H1 (cell line): ENCODE data around the gene TNS4. TPM values are rescaled to one million over a fixed set of nuclear protein-coding genes. Genes with fewer than 3 reads are reported as not detected.

Experiments
- CTCF ChIA-PET: fragments of 300-600 bp; sonication (Branson Sonifier 250); formaldehyde crosslinking; loops from one replicate; lab custom pipeline; 2021; ENCODE audit not compliant: partially characterized antibody; lab: Charles Lee
- POLR2A ChIA-PET: fragments of 300-600 bp; sonication (Branson Sonifier 250); formaldehyde crosslinking; loops from one replicate; lab custom pipeline; 2021; ENCODE audit warnings: inconsistent platforms; ENCODE audit not compliant: partially characterized antibody; lab: Charles Lee
- DNase-seq, 2 experiments: peaks; one replicate each; pipeline versions ENCODE4 v3.0.0 to v3.0.0-alpha.2; 2010 to 2022; ENCODE audit warnings: low spot score in 2 of 2, low read depth in 1 of 2, mixed read lengths in 1 of 2
- FAIRE-seq: peaks from 2 replicates; lab custom pipeline; 2011; peaks lifted over from hg19 to GRCh38; lab: Jason Lieb, UNC
- H2AFZ ChIP-seq: 2 replicates; pipeline ENCODE4 v1.8.1; 2012; ENCODE audit warnings: low read length, inconsistent platforms
- H2AK5ac ChIP-seq: 2 replicates; pipeline ENCODE4 v1.6.1; 2013; ENCODE audit warnings: low read depth, low read length
- H2BK120ac ChIP-seq: replicated peaks from 2 replicates; pipeline ENCODE3; 2013; ENCODE audit warnings: low read depth, low read length, inconsistent platforms
- H2BK12ac ChIP-seq: 2 replicates; pipeline ENCODE4 v1.6.1; 2013; ENCODE audit warnings: low read depth, low read length
- H2BK15ac ChIP-seq: 2 replicates; pipeline ENCODE4 v1.6.1; 2013; ENCODE audit warnings: low read length
- H2BK20ac ChIP-seq: 2 replicates; pipeline ENCODE4 v1.6.1; 2013; ENCODE audit warnings: low read length
- H2BK5ac ChIP-seq: 2 replicates; pipeline ENCODE4 v1.6.1; 2013; ENCODE audit warnings: low read depth, low read length
- H3K14ac ChIP-seq: 2 replicates; pipeline ENCODE4 v1.6.1; 2013; ENCODE audit warnings: inconsistent platforms; ENCODE audit not compliant: insufficient read length
- H3K18ac ChIP-seq: 2 replicates; pipeline ENCODE4 v1.6.1; 2013; ENCODE audit warnings: low read length; ENCODE audit errors: extremely low read depth
- H3K23ac ChIP-seq: 2 replicates; pipeline ENCODE4 v1.6.1; 2013; ENCODE audit warnings: inconsistent platforms; ENCODE audit not compliant: insufficient read length
- H3K23me2 ChIP-seq: 2 replicates; pipeline ENCODE4 v1.6.1; 2013; ENCODE audit warnings: low read depth, low read length
- H3K27ac ChIP-seq: 2 replicates; pipeline ENCODE4 v1.6.1; 2011; ENCODE audit warnings: low read depth, low read length, inconsistent platforms
- H3K27me3 ChIP-seq, 4 experiments: replicated peaks in 1 of 4; 1 replicate in 1 of 4; 2 replicates in 3 of 4; pipeline versions ENCODE4 v1.6.1 to v1.8.1; 2011 to 2013; ENCODE audit warnings: low read length in 3 of 4, mild to moderate bottlenecking in 3 of 4, inconsistent platforms in 2 of 4, mixed read lengths in 2 of 4, moderate library complexity in 1 of 4; ENCODE audit not compliant: control insufficient read depth in 3 of 4, insufficient read depth in 3 of 4; ENCODE audit errors: extremely low read depth in 1 of 4
- H3K36me3 ChIP-seq, 4 experiments: 2 replicates each; pipeline versions ENCODE4 v1.6.1 to v1.8.1; 2011 to 2013; ENCODE audit warnings: mild to moderate bottlenecking in 4 of 4, low read length in 3 of 4, moderate library complexity in 2 of 4, control low read depth in 1 of 4, inconsistent platforms in 1 of 4; ENCODE audit not compliant: insufficient read depth in 4 of 4, control insufficient read depth in 2 of 4
- H3K4ac ChIP-seq: replicated peaks from 2 replicates; pipeline ENCODE3; 2013; ENCODE audit warnings: low read length, low read depth, mixed read lengths, inconsistent platforms; ENCODE audit not compliant: insufficient read length
- H3K4me1 ChIP-seq, 4 experiments: replicated peaks in 1 of 4; 1 replicate in 1 of 4; 2 replicates in 3 of 4; pipeline versions ENCODE4 v1.6.1 to v1.8.1; 2011 to 2013; ENCODE audit warnings: low read length in 3 of 4, inconsistent platforms in 2 of 4, mixed read lengths in 1 of 4; ENCODE audit not compliant: insufficient read depth in 4 of 4, control insufficient read depth in 3 of 4
- H3K4me2 ChIP-seq, 2 experiments: 2 replicates each; pipeline versions ENCODE4 v1.6.1 to v1.8.1; 2011 to 2013; ENCODE audit warnings: low read depth in 2 of 2, low read length in 2 of 2, control low read depth in 1 of 2, inconsistent platforms in 1 of 2, mild to moderate bottlenecking in 1 of 2; ENCODE audit not compliant: insufficient read depth in 1 of 2
- H3K4me3 ChIP-seq, 4 experiments: fragments of 200-600, 300-600 bp in 1 of 4; sonication (generic), shearing (Covaris generic), sonication (Bioruptor Twin) in 1 of 4; 2 replicates each; pipeline versions ENCODE4 v1.5.1 to v1.8.1; 2011 to 2016; ENCODE audit warnings: low read length in 4 of 4, low read depth in 3 of 4, control low read depth in 2 of 4, inconsistent platforms in 2 of 4, mild to moderate bottlenecking in 2 of 4, mixed read lengths in 1 of 4, moderate library complexity in 1 of 4; ENCODE audit not compliant: insufficient read depth in 2 of 4; ENCODE audit errors: extremely low read depth in 1 of 4
- H3K56ac ChIP-seq: replicated peaks from 2 replicates; pipeline ENCODE3; 2013; ENCODE audit warnings: low read depth, mild to moderate bottlenecking, mixed read lengths, low read length, inconsistent platforms; ENCODE audit not compliant: insufficient read length
- H3K79me1 ChIP-seq: 2 replicates; pipeline ENCODE4 v1.6.1; 2013; ENCODE audit warnings: low read depth, low read length, control low read depth
- H3K79me2 ChIP-seq, 2 experiments: 2 replicates each; pipeline versions ENCODE4 v1.6.1 to v1.8.1; 2012 to 2013; ENCODE audit warnings: low read length in 2 of 2, mild to moderate bottlenecking in 2 of 2, inconsistent platforms in 1 of 2; ENCODE audit not compliant: insufficient read depth in 2 of 2, control insufficient read depth in 1 of 2
- H3K9ac ChIP-seq, 4 experiments: replicated peaks in 1 of 4; 1 replicate in 1 of 4; 2 replicates in 3 of 4; pipeline versions ENCODE4 v1.6.1 to v1.8.1; 2011 to 2013; ENCODE audit warnings: low read depth in 3 of 4, low read length in 3 of 4, control low read depth in 2 of 4, mild to moderate bottlenecking in 2 of 4, moderate library complexity in 2 of 4, inconsistent platforms in 1 of 4; ENCODE audit errors: extremely low read depth in 1 of 4
- H3K9me3 ChIP-seq, 2 experiments: 2 replicates each; pipeline versions ENCODE4 v1.6.1 to v1.8.1; 2012 to 2013; ENCODE audit warnings: mild to moderate bottlenecking in 2 of 2, moderate library complexity in 2 of 2, control low read depth in 1 of 2, inconsistent platforms in 1 of 2, low read depth in 1 of 2, low read length in 1 of 2, mixed read lengths in 1 of 2; ENCODE audit not compliant: insufficient read depth in 2 of 2
- H4K20me1 ChIP-seq, 2 experiments: replicated peaks in 1 of 2; 2 replicates each; pipeline versions ENCODE3 to v1.8.1; 2011 to 2013; ENCODE audit warnings: inconsistent platforms in 2 of 2, low read length in 2 of 2, mild to moderate bottlenecking in 1 of 2; ENCODE audit not compliant: insufficient read depth in 2 of 2, control insufficient read depth in 1 of 2
- H4K5ac ChIP-seq: 2 replicates; pipeline ENCODE4 v1.6.1; 2013; ENCODE audit warnings: low read length, low read depth, mixed read lengths, inconsistent platforms; ENCODE audit not compliant: insufficient read length
- H4K8ac ChIP-seq: 2 replicates; pipeline ENCODE4 v1.8.0; 2013; ENCODE audit warnings: mild to moderate bottlenecking, moderate library complexity, low read length, inconsistent platforms; ENCODE audit not compliant: insufficient read depth; ENCODE audit errors: extremely low read depth
- H4K91ac ChIP-seq: replicated peaks from 2 replicates; pipeline ENCODE3; 2013; ENCODE audit warnings: low read length, mixed read lengths, inconsistent platforms; ENCODE audit not compliant: insufficient read length
- ASH2L ChIP-seq: fragments of 200-600, 300-600 bp; sonication (generic); IDR thresholded peaks from one replicate; pipeline ENCODE4 v1.7.1; 2017; ENCODE audit warnings: low read length
- EGR1 ChIP-seq: IDR thresholded peaks from 2 replicates; pipeline ENCODE4 v1.6.1; 2011; ENCODE audit warnings: low read depth, low read length, borderline replicate concordance
- EZH2 ChIP-seq: fragments of 200-600 bp; sonication (generic); IDR thresholded peaks from 2 replicates; pipeline ENCODE4 v1.7.1; 2012; ENCODE audit warnings: low read depth, mild to moderate bottlenecking, moderate library complexity, low read length, inconsistent platforms; ENCODE audit not compliant: severe bottlenecking
- KDM4A ChIP-seq: IDR thresholded peaks from one replicate; pipeline ENCODE4 v1.7.1; 2012; ENCODE audit warnings: low read depth, mild to moderate bottlenecking, moderate library complexity, low read length, inconsistent platforms; ENCODE audit not compliant: severe bottlenecking
- RAD21 ChIP-seq, 2 experiments: IDR thresholded peaks in 1 of 2; conservative IDR thresholded peaks in 1 of 2; 2 replicates each; pipeline ENCODE4 v1.6.1; 2011; ENCODE audit warnings: low read depth in 2 of 2, low read length in 2 of 2, improper control_type of control experiment in 1 of 2, inconsistent platforms in 1 of 2, mild to moderate bottlenecking in 1 of 2, moderate library complexity in 1 of 2
- RBBP5 ChIP-seq: IDR thresholded peaks from 2 replicates; pipeline ENCODE4 v1.7.1; 2012; ENCODE audit warnings: low read depth, mild to moderate bottlenecking, inconsistent platforms, low read length, moderate library complexity, borderline replicate concordance
- RXRA ChIP-seq: IDR thresholded peaks from 2 replicates; pipeline ENCODE4 v1.6.1; 2011; ENCODE audit warnings: low read depth, mild to moderate bottlenecking, low read length, moderate library complexity; ENCODE audit not compliant: insufficient read depth
- SAP30 ChIP-seq: fragments of 300-600 bp; sonication (generic); IDR thresholded peaks from 2 replicates; pipeline ENCODE4 v1.7.1; 2012; ENCODE audit warnings: low read length, moderate library complexity, mild to moderate bottlenecking, inconsistent platforms; ENCODE audit not compliant: insufficient read depth, insufficient replicate concordance
- SP1 ChIP-seq: IDR thresholded peaks from 2 replicates; pipeline ENCODE4 v1.6.1; 2011; ENCODE audit warnings: low read depth, low read length
- SP4 ChIP-seq: IDR thresholded peaks from 2 replicates; pipeline ENCODE4 v1.6.1; 2012; ENCODE audit warnings: low read length, inconsistent platforms
- SUZ12 ChIP-seq: fragments of 200-600 bp; sonication (generic); IDR thresholded peaks from 2 replicates; pipeline ENCODE4 v1.6.1; 2012; ENCODE audit warnings: mild to moderate bottlenecking, inconsistent platforms, low read length, moderate library complexity, mixed read lengths
- ZNF274 ChIP-seq: IDR thresholded peaks from 2 replicates; pipeline ENCODE4 v1.7.0; 2012; ENCODE audit warnings: low read length, borderline replicate concordance; ENCODE audit errors: extremely low read depth
- WGBS, 2 experiments: shearing (Covaris generic) in 1 of 2; methylation state at CpG; one replicate each; pipeline versions ENCODE4 v1.1.6 to v1.1.7; 2013 to 2015; ENCODE audit warnings: low lambda C conversion rate in 2 of 2, mixed read lengths in 2 of 2, inconsistent platforms in 1 of 2, low coverage in 1 of 2, missing lambda C conversion rate in 1 of 2; ENCODE audit not compliant: insufficient replicate concordance in 2 of 2, insufficient coverage in 1 of 2, insufficient read length in 1 of 2; ENCODE audit errors: extremely low coverage in 1 of 2, missing lambda C conversion rate in 1 of 2; 5-methylcytosine and 5-hydroxymethylcytosine counted together
- polyA plus RNA-seq, 7 experiments: library from polyadenylated mRNA; depleted of rRNA in 3 of 7; stranded (reverse) in 5 of 7; unstranded in 2 of 7; fragments of >200 nt in 5 of 7; fragments of 200-250 nt in 2 of 7; gene quantifications; 1 replicate in 5 of 7; 2 replicates in 1 of 7; 4 replicates in 1 of 7; pipeline versions ENCODE4 v1.2.1 to v1.2.3, GENCODE V29; 2011 to 2013; ENCODE audit warnings: missing spikeins in 2 of 7, mixed read lengths in 2 of 7
- total RNA-seq: library from RNA; stranded (reverse); fragmentation: NEBNext Ultra II Directional; extraction: Animal tissue kit (Norgen Biotek cat#: 25700); gene quantifications from 2 replicates; pipeline ENCODE4 v1.2.1, GENCODE V29; 2021

Gene TNS4
- total and polyA plus RNA-seq, 2 of the 8 experiments (the other 6 are each of a cell fraction or from before 2014, with no cell fraction given), result 0.20 to 0.21 TPM

GRCh38 chr17:40496634-40497420 is 4.6 kb downstream of the TNS4 start:
- no peaks in the 10 kb centered on the region for H3K79me1 ChIP-seq
- no peak overlapping the region for H4K8ac ChIP-seq
- H3K23me2 ChIP-seq, result peaks cover 3% of the 10 kb centered on the region; the same call in 1 of the 2 replicates
- H4K5ac ChIP-seq, result no peak overlapping the region
- H4K20me1 ChIP-seq, result no peaks in the 10 kb centered on the region
- H2AFZ ChIP-seq, result no peak overlapping the region
- H3K79me2 ChIP-seq, result no peaks in the 10 kb centered on the region
- ChIA-PET CTCF (interaction anchor here (0.7 to 7.6 kb wide), 9 partner anchors 8 to 58 kb away, joined by 3 to 46 read pairs (median 4); no protein-coding TSS in a partner anchor), POLR2A (interaction anchor here (1.0 to 1.8 kb wide), 4 partner anchors 9 to 75 kb away, joined by 3 to 8 read pairs (median 4); no protein-coding TSS in a partner anchor)
- H2BK120ac ChIP-seq, result no peak overlapping the region
- no peak for FAIRE-seq
- H2BK5ac ChIP-seq, result no peak overlapping the region; the same call in 1 of the 2 replicates
- DNase-seq, result no peak
- H2BK15ac ChIP-seq, result no peak overlapping the region; the same call in 1 of the 2 replicates
- no peaks in the 10 kb centered on the region for H3K9me3 ChIP-seq
- H3K4ac ChIP-seq, result no peak overlapping the region
- peaks cover 5 to 20% (median 9%) of the 10 kb centered on the region in 4 experiments; a peak in 6 of 7 replicates for H3K4me1 ChIP-seq
- no peak overlapping the region for H3K9ac ChIP-seq
- H3K27ac ChIP-seq, result no peak overlapping the region
- no peak overlapping the region for H3K23ac ChIP-seq
- H3K56ac ChIP-seq, result no peak overlapping the region
- no peak overlapping the region for H3K4me3 ChIP-seq
- H3K18ac ChIP-seq, result no peak overlapping the region
- H3K14ac ChIP-seq, result no peak overlapping the region
- 79% methylated on average over 8 of the region's 9 CpGs; no CpG with 5 or more reads in 1 of the 2 experiments for WGBS, 2 experiments
- no peaks in the 10 kb centered on the region for H3K36me3 ChIP-seq
- H2AK5ac ChIP-seq, result no peak overlapping the region
- H2BK20ac ChIP-seq, result no peak overlapping the region
- H2BK12ac ChIP-seq, result peak overlapping the region; percentile 87; the same call in 1 of the 2 replicates
- no peaks in the 10 kb centered on the region for H3K27me3 ChIP-seq
- H4K91ac ChIP-seq, result no peak overlapping the region
- no peak overlapping the region for H3K4me2 ChIP-seq
- TF ChIP-seq RBBP5, result no peak
- TF ChIP-seq SUZ12, result no peak
- no peak for TF ChIP-seq SP4
- TF ChIP-seq EZH2, result no peak
- TF ChIP-seq SP1, result no peak
- TF ChIP-seq RXRA, result no peak
- no peak for TF ChIP-seq ZNF274
- no peak for TF ChIP-seq EGR1
- no peak for TF ChIP-seq SAP30
- no peak for TF ChIP-seq KDM4A
- no peak for TF ChIP-seq RAD21 (IDR thresholded peaks at IDR 0.05 in 1 of 2, conservative IDR thresholded peaks at IDR 0.05 in 1 of 2; ENCODE audit: low read depth in 2 of 2, low read length in 2 of 2)
- no peak for TF ChIP-seq ASH2L
